Activated naive CD8-positive, alpha-beta T cell treated with anti-CD3 and anti-CD28 coated beads, Interleukin-2, amount 10 ng/mL, durations not matched to agents 7 days and 5 days (primary cell): Measurements from ENCODE around the gene TMEM54. TPM values are rescaled to one million over a fixed set of nuclear protein-coding genes. Genes with fewer than 3 reads are reported as not detected.

Source experiments
- ATAC-seq: fragments of 150-1000 bp; cut with Tn5 transposase; one replicate; pipeline ENCODE4 v1.10.0; 2021; ENCODE audit warnings: low read depth, moderate library complexity
- POLR2A ChIA-PET: fragments of 350-600 bp; sonication (Branson Sonifier 250); formaldehyde crosslinking; loops from one replicate; lab custom pipeline; 2021; ENCODE audit warnings: antibody characterized with exemption; lab: Charles Lee
- DNase-seq: peaks from one replicate; pipeline ENCODE4 v3.0.0; 2021
- H3K27ac Mint-ChIP-seq: one replicate; pipeline ENCODE4 v1.8.0; 2022; ENCODE audit warnings: mild to moderate bottlenecking, mixed read lengths
- H3K27me3 Mint-ChIP-seq: one replicate; pipeline ENCODE4 v1.8.0; 2022; ENCODE audit warnings: mild to moderate bottlenecking, moderate library complexity, mixed read lengths
- H3K36me3 Mint-ChIP-seq: one replicate; pipeline ENCODE4 v1.8.0; 2021; ENCODE audit warnings: mild to moderate bottlenecking, mixed read lengths
- H3K4me1 Mint-ChIP-seq: one replicate; pipeline ENCODE4 v1.8.0; 2021; ENCODE audit warnings: mixed read lengths
- H3K4me3 Mint-ChIP-seq: one replicate; pipeline ENCODE4 v1.8.0; 2022; ENCODE audit warnings: mild to moderate bottlenecking, moderate library complexity, mixed read lengths
- H3K9me3 Mint-ChIP-seq: one replicate; pipeline ENCODE4 v1.8.0; 2021; ENCODE audit warnings: mixed read lengths
- total RNA-seq, 2 experiments: library from RNA; stranded (reverse); gene quantifications; one replicate each; pipeline ENCODE4 v1.2.3, GENCODE V29; 2021

The TMEM54 gene
- total RNA-seq, 2 experiments from 2014 or later = not detected

GRCh38 chr1:32928715-32929114 lies 27.5 kb upstream of the TMEM54 start:
- Mint-ChIP-seq H3K27ac (no peak overlapping the region), H3K9me3 (peaks cover 2% of the 10 kb centered on the region), H3K4me3 (no peak overlapping the region), H3K27me3 (peaks cover 50% of the 10 kb centered on the region), H3K4me1 (peaks cover 13% of the 10 kb centered on the region), H3K36me3 (peaks cover 2% of the 10 kb centered on the region)
- DNase-seq (no peak), ATAC-seq (no peak)
- POLR2A ChIA-PET = no interaction called here

GRCh38 chr1:32928285-32928684 lies 27.1 kb upstream of the TMEM54 start:
- H3K9me3 Mint-ChIP-seq = peaks cover 2% of the 10 kb centered on the region
- H3K4me1 Mint-ChIP-seq = peaks cover 11% of the 10 kb centered on the region
- peaks cover 54% of the 10 kb centered on the region for H3K27me3 Mint-ChIP-seq
- H3K27ac Mint-ChIP-seq = no peak overlapping the region
- POLR2A ChIA-PET = no interaction called here
- peaks cover 2% of the 10 kb centered on the region for H3K36me3 Mint-ChIP-seq
- ATAC-seq (no peak), DNase-seq (no peak)
- H3K4me3 Mint-ChIP-seq = no peak overlapping the region

- no peak overlapping the region for H3K4me3 Mint-ChIP-seq
- peaks cover 2% of the 10 kb centered on the region for H3K9me3 Mint-ChIP-seq
- ATAC-seq (no peak), DNase-seq (no peak)
- POLR2A ChIA-PET = no interaction called here
- H3K36me3 Mint-ChIP-seq = peaks cover 2% of the 10 kb centered on the region
- H3K27me3 Mint-ChIP-seq = peaks cover 63% of the 10 kb centered on the region
- peaks cover 11% of the 10 kb centered on the region for H3K4me1 Mint-ChIP-seq
- no peak overlapping the region for H3K27ac Mint-ChIP-seq
Observed at GRCh38 chr1:32927441-32927840, 26.3 kb upstream of the TMEM54 start.

- Mint-ChIP-seq H3K27me3 (peaks cover 71% of the 10 kb centered on the region), H3K36me3 (peaks cover 2% of the 10 kb centered on the region), H3K4me1 (peaks cover 11% of the 10 kb centered on the region), H3K27ac (no peak overlapping the region), H3K4me3 (no peak overlapping the region), H3K9me3 (peaks cover 2% of the 10 kb centered on the region)
- DNase-seq (no peak), ATAC-seq (no peak)
- POLR2A ChIA-PET = interaction anchor here (0.6 kb wide), 2 partner anchors 67 to 162 kb away, joined by 5 read pairs; no protein-coding TSS in a partner anchor
Observed at GRCh38 chr1:32926562-32926961, 25.4 kb upstream of the TMEM54 start.

- Mint-ChIP-seq H3K27ac (no peak overlapping the region), H3K4me3 (peak overlapping the region; percentile 35), H3K36me3 (peaks cover 2% of the 10 kb centered on the region), H3K4me1 (peaks cover 11% of the 10 kb centered on the region), H3K9me3 (peaks cover 2% of the 10 kb centered on the region), H3K27me3 (peaks cover 77% of the 10 kb centered on the region)
- POLR2A ChIA-PET = interaction anchor here (0.6 kb wide), 2 partner anchors 68 to 163 kb away, joined by 5 read pairs; no protein-coding TSS in a partner anchor
- ATAC-seq = no peak
- no peak for DNase-seq
Observed at GRCh38 chr1:32925403-32926162, 24.4 kb upstream of the TMEM54 start.

- ATAC-seq (peak; percentile 33), DNase-seq (no peak)
- Mint-ChIP-seq H3K4me1 (peaks cover 14% of the 10 kb centered on the region), H3K27ac (no peak overlapping the region), H3K36me3 (peaks cover 2% of the 10 kb centered on the region), H3K27me3 (peaks cover 74% of the 10 kb centered on the region), H3K4me3 (peak overlapping the region; percentile 35), H3K9me3 (peaks cover 2% of the 10 kb centered on the region)
- POLR2A ChIA-PET = no interaction called here
Observed at GRCh38 chr1:32924881-32925344, 23.7 kb upstream of the TMEM54 start.

GRCh38 chr1:32920833-32921232 lies 19.6 kb upstream of the TMEM54 start:
- POLR2A ChIA-PET = no interaction called here
- H3K27ac Mint-ChIP-seq = no peak overlapping the region
- peaks cover 75% of the 10 kb centered on the region for H3K27me3 Mint-ChIP-seq
- no peak for DNase-seq
- no peak for ATAC-seq
- H3K4me1 Mint-ChIP-seq = peaks cover 26% of the 10 kb centered on the region
- no peak overlapping the region for H3K4me3 Mint-ChIP-seq
- no peaks in the 10 kb centered on the region for H3K9me3 Mint-ChIP-seq
- H3K36me3 Mint-ChIP-seq = no peaks in the 10 kb centered on the region

- Mint-ChIP-seq H3K27me3 (peaks cover 75% of the 10 kb centered on the region), H3K9me3 (no peaks in the 10 kb centered on the region), H3K27ac (no peak overlapping the region), H3K4me1 (peaks cover 20% of the 10 kb centered on the region), H3K36me3 (no peaks in the 10 kb centered on the region), H3K4me3 (no peak overlapping the region)
- POLR2A ChIA-PET = no interaction called here
- ATAC-seq = no peak
- no peak for DNase-seq
Observed at GRCh38 chr1:32919811-32920733, 18.9 kb upstream of the TMEM54 start.

- ATAC-seq = no peak
- no peak overlapping the region for H3K27ac Mint-ChIP-seq
- POLR2A ChIA-PET = no interaction called here
- DNase-seq = no peak
- peaks cover 77% of the 10 kb centered on the region for H3K27me3 Mint-ChIP-seq
- peaks cover 16% of the 10 kb centered on the region for H3K4me1 Mint-ChIP-seq
- no peaks in the 10 kb centered on the region for H3K9me3 Mint-ChIP-seq
- H3K4me3 Mint-ChIP-seq = no peak overlapping the region
- H3K36me3 Mint-ChIP-seq = no peaks in the 10 kb centered on the region
Observed at GRCh38 chr1:32918179-32918578, 17.0 kb upstream of the TMEM54 start.

- peaks cover 16% of the 10 kb centered on the region for H3K4me1 Mint-ChIP-seq
- POLR2A ChIA-PET = no interaction called here
- ATAC-seq (peak; percentile 91), DNase-seq (no peak)
- peaks cover 72% of the 10 kb centered on the region for H3K27me3 Mint-ChIP-seq
- H3K9me3 Mint-ChIP-seq = no peaks in the 10 kb centered on the region
- H3K36me3 Mint-ChIP-seq = no peaks in the 10 kb centered on the region
- no peak overlapping the region for H3K27ac Mint-ChIP-seq
- H3K4me3 Mint-ChIP-seq = no peak overlapping the region
Observed at GRCh38 chr1:32917521-32917920, 16.3 kb upstream of the TMEM54 start.

GRCh38 chr1:32915766-32916706 lies 14.8 kb upstream of the TMEM54 start:
- Mint-ChIP-seq H3K9me3 (no peaks in the 10 kb centered on the region), H3K4me3 (no peak overlapping the region), H3K27me3 (peaks cover 57% of the 10 kb centered on the region), H3K4me1 (peaks cover 16% of the 10 kb centered on the region), H3K36me3 (no peaks in the 10 kb centered on the region), H3K27ac (no peak overlapping the region)
- ATAC-seq = no peak
- POLR2A ChIA-PET = no interaction called here
- no peak for DNase-seq

GRCh38 chr1:32910319-32910718 lies 9.1 kb upstream of the TMEM54 start:
- Mint-ChIP-seq H3K4me3 (no peak overlapping the region), H3K9me3 (no peaks in the 10 kb centered on the region), H3K27me3 (peaks cover 23% of the 10 kb centered on the region), H3K36me3 (no peaks in the 10 kb centered on the region), H3K4me1 (no peaks in the 10 kb centered on the region), H3K27ac (no peak overlapping the region)
- POLR2A ChIA-PET = no interaction called here
- ATAC-seq (no peak), DNase-seq (no peak)

- POLR2A ChIA-PET = no interaction called here
Observed at GRCh38 chr1:32907435-32907834, 6.2 kb upstream of the TMEM54 start.

More at GRCh38 chr1:32907435-32907834, 6.2 kb upstream of the TMEM54 start:
- Mint-ChIP-seq H3K4me3 (no peak overlapping the region), H3K4me1 (no peaks in the 10 kb centered on the region), H3K27me3 (peaks cover 22% of the 10 kb centered on the region), H3K36me3 (no peaks in the 10 kb centered on the region), H3K9me3 (no peaks in the 10 kb centered on the region), H3K27ac (no peak overlapping the region)
- DNase-seq (no peak), ATAC-seq (no peak)
